DND-41 (cell line): Measurements from ENCODE around the gene PARP6.

Experiments used
- ATAC-seq: fragments of 200-7000 bp; cut with Tn5 transposase; 3 replicates; pipeline ENCODE4 v1.9.1; 2021; ENCODE audit warnings: low read depth; ENCODE audit not compliant: insufficient read depth
- DNase-seq: peaks from one replicate; pipeline ENCODE4 v3.0.0-alpha.2; 2020
- H2AFZ ChIP-seq: 2 replicates; pipeline ENCODE4 v1.6.0; 2012; ENCODE audit warnings: low read depth, low read length
- H3K27ac ChIP-seq: 2 replicates; pipeline ENCODE4 v1.5.1; 2012; ENCODE audit warnings: low read length, inconsistent platforms
- H3K27me3 ChIP-seq: fragments of 200-600 bp; sonication (generic); 2 replicates; pipeline ENCODE4 v1.6.0; 2012; ENCODE audit warnings: low read length, mild to moderate bottlenecking, inconsistent platforms; ENCODE audit not compliant: insufficient read depth, poor library complexity
- H3K36me3 ChIP-seq: 2 replicates; pipeline ENCODE4 v1.5.1; 2012; ENCODE audit warnings: low read length, inconsistent platforms; ENCODE audit not compliant: insufficient read depth
- H3K4me1 ChIP-seq: 2 replicates; pipeline ENCODE4 v1.5.1; 2012; ENCODE audit warnings: mild to moderate bottlenecking, low read length; ENCODE audit not compliant: insufficient read depth
- H3K4me2 ChIP-seq: 2 replicates; pipeline ENCODE4 v1.6.0; 2012; ENCODE audit warnings: mild to moderate bottlenecking, moderate library complexity, low read length, inconsistent platforms; ENCODE audit not compliant: insufficient read depth
- H3K4me3 ChIP-seq, 2 experiments: fragments of 200-600 bp in 1 of 2; shearing (Covaris generic) in 1 of 2; 2 replicates each; pipeline ENCODE4 v1.5.1; 2012 to 2016; ENCODE audit warnings: inconsistent platforms in 2 of 2, low read length in 2 of 2, mild to moderate bottlenecking in 2 of 2, low read depth in 1 of 2, moderate library complexity in 1 of 2
- H3K79me2 ChIP-seq: 2 replicates; pipeline ENCODE4 v1.6.0; 2012; ENCODE audit warnings: low read length, inconsistent platforms; ENCODE audit not compliant: insufficient read depth
- H3K9ac ChIP-seq: 2 replicates; pipeline ENCODE4 v1.6.0; 2012; ENCODE audit warnings: low read depth, mild to moderate bottlenecking, inconsistent platforms, low read length, moderate library complexity
- H3K9me3 ChIP-seq: 2 replicates; pipeline ENCODE4 v1.5.1; 2012; ENCODE audit warnings: low read length, moderate library complexity, mild to moderate bottlenecking, inconsistent platforms; ENCODE audit not compliant: insufficient read depth, severe bottlenecking
- H4K20me1 ChIP-seq: 2 replicates; pipeline ENCODE4 v1.6.0; 2012; ENCODE audit warnings: low read length; ENCODE audit not compliant: insufficient read depth
- EZH2 ChIP-seq: IDR thresholded peaks from 3 replicates; pipeline ENCODE4 v1.6.1; 2012; ENCODE audit warnings: borderline replicate concordance, low read depth, mild to moderate bottlenecking, moderate library complexity, low read length, inconsistent platforms; ENCODE audit not compliant: severe bottlenecking
- TF ChIP-seq, protein P1 (sequence below): IDR thresholded peaks from 2 replicates; pipeline ENCODE4 v1.5.1; 2012; ENCODE audit warnings: borderline replicate concordance, low read length, moderate library complexity, mild to moderate bottlenecking; ENCODE audit not compliant: poor library complexity, severe bottlenecking; ENCODE audit errors: extremely low read depth

PARP6 gene

DNA sequence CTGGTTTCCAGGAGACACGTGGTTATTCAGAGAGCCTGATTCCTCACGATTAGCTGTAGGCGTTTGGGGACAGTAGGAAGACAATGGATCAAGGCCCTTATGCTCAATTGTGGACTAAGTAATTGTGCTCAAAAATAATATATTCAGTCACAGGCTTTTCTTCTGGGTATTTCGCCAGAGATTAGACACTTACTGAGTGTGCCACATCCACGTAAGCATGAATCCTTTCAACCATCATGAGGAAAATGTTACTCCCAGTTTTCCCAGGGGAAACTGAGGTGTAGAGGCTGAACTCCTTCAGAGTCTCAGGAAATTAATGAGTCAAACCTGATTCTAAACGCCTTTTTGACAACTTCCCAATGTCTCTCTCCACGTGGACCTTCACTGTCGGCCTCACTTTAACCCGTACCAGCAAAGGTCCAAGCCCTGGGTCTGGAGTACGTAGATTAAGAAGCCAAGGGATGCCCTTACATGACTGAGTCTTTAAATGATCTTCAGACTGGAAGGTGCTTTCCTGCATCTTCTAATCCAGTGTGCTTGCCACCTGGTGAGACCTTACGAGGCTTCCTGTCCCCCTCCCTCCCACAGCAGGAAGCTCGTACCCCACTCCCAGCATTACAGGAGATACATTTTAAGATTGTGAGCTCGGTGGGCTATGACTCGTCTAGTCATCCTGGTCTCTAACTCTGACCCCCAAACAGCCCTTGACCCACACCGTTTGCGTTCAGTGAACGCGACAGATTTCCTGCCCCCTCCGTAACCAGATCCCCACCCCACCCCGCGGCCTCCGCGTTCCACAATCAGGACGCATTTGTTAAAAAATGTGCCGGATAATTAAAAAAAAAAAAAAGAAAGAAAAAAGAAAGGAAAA, 43.0 kb downstream of the PARP6 start:
- Histone ChIP-seq H2AFZ (no peak overlapping the region; the same call in 1 of the 2 replicates), H3K4me3 (peak overlapping the region; percentile 89 to 99), H3K36me3 (peaks cover 32% of the 10 kb centered on the region), H4K20me1 (peaks cover 47% of the 10 kb centered on the region), H3K27ac (peak overlapping the region; percentile 97), H3K4me2 (peak overlapping the region; percentile 98), H3K79me2 (peaks cover 64% of the 10 kb centered on the region), H3K9me3 (no peaks in the 10 kb centered on the region), H3K27me3 (no peaks in the 10 kb centered on the region), H3K9ac (peak overlapping the region; percentile 91), H3K4me1 (peaks cover 59% of the 10 kb centered on the region)
- DNase-seq, result peak; percentile 56
- TF ChIP-seq, protein P1, sequence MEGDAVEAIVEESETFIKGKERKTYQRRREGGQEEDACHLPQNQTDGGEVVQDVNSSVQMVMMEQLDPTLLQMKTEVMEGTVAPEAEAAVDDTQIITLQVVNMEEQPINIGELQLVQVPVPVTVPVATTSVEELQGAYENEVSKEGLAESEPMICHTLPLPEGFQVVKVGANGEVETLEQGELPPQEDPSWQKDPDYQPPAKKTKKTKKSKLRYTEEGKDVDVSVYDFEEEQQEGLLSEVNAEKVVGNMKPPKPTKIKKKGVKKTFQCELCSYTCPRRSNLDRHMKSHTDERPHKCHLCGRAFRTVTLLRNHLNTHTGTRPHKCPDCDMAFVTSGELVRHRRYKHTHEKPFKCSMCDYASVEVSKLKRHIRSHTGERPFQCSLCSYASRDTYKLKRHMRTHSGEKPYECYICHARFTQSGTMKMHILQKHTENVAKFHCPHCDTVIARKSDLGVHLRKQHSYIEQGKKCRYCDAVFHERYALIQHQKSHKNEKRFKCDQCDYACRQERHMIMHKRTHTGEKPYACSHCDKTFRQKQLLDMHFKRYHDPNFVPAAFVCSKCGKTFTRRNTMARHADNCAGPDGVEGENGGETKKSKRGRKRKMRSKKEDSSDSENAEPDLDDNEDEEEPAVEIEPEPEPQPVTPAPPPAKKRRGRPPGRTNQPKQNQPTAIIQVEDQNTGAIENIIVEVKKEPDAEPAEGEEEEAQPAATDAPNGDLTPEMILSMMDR, result no peak
- TF ChIP-seq EZH2, result no peak
- ATAC-seq, result no peak

DNA sequence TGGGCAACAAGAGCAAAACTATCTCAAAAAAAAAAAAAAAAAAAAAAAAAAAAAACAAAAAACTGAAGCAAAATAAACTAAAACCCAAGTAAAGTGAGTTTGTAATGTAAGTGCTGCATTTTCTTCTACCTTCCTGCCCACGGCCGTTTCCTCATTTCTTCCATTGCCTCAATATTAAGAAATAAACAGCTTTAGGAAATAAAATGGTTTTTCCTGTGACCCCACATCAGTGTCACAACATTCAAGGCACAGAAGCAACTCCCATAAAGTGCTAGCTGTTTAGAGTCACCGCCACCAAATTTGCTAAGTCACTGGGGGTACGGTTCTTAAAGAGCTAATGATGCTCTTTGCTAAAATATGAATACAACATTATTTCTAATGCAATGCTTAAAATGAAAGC, 44.6 kb downstream of the PARP6 start:
- DNase-seq, result no peak
- peaks cover 62% of the 10 kb centered on the region for H4K20me1 ChIP-seq
- H3K9me3 ChIP-seq, result no peaks in the 10 kb centered on the region
- no peaks in the 10 kb centered on the region for H3K27me3 ChIP-seq
- H3K9ac ChIP-seq, result peak overlapping the region; percentile 91
- ATAC-seq, result no peak
- H3K4me2 ChIP-seq, result peak overlapping the region; percentile 98
- peaks cover 48% of the 10 kb centered on the region for H3K36me3 ChIP-seq
- TF ChIP-seq, protein P1, result no peak
- no peak for TF ChIP-seq EZH2
- peak overlapping the region; percentile 97; the same call in 1 of the 2 replicates for H3K27ac ChIP-seq
- H3K4me3 ChIP-seq, result peak overlapping the region in 1 of 2 experiments; percentile 99; a peak in 2 of 4 replicates
- peaks cover 62% of the 10 kb centered on the region for H3K4me1 ChIP-seq
- H3K79me2 ChIP-seq, result peaks cover 80% of the 10 kb centered on the region
- H2AFZ ChIP-seq, result no peak overlapping the region

DNA sequence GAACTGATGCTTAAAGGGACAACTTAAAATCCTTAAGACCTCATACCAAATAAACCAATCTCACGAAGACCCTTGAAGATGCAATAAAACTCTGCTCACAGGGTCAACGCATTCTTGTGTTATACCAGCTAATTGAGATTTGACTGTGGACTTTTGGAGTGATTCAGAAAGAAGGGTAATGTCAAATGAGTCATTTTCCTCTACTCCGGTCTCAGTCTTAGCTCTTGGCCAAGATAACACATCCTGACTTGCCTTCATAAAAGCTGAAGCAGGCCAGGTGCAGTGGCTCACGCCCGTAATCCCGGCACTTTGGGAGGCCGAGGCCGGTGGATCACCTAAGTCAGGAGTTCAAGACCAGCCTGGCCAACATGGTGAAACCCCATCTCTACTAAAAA, 45.2 kb downstream of the PARP6 start:
- H3K27me3 ChIP-seq, result no peaks in the 10 kb centered on the region
- ATAC-seq, result no peak
- peak; percentile 8 for DNase-seq
- peaks cover 61% of the 10 kb centered on the region for H3K4me1 ChIP-seq
- H2AFZ ChIP-seq, result no peak overlapping the region
- H3K4me3 ChIP-seq, result peak overlapping the region in 1 of 2 experiments; percentile 57; a peak in 2 of 4 replicates
- TF ChIP-seq EZH2, result no peak
- TF ChIP-seq, protein P1, result no peak
- H3K9ac ChIP-seq, result peak overlapping the region; percentile 91; the same call in 1 of the 2 replicates
- H3K9me3 ChIP-seq, result no peaks in the 10 kb centered on the region
- H3K27ac ChIP-seq, result peak overlapping the region; percentile 62
- peak overlapping the region; percentile 98 for H3K4me2 ChIP-seq
- H3K79me2 ChIP-seq, result peaks cover 85% of the 10 kb centered on the region
- peaks cover 53% of the 10 kb centered on the region for H3K36me3 ChIP-seq
- H4K20me1 ChIP-seq, result peaks cover 67% of the 10 kb centered on the region
